Measurements from ENCODE around the gene AIG1. TPM values are rescaled to one million over a fixed set of nuclear protein-coding genes. Genes with fewer than 3 reads are reported as not detected.

AIG1 gene
- total and polyA plus RNA-seq, 12 donors, result 21.0 to 55.7 (median 47.2) TPM

- no peak for TF ChIP-seq CTCF (IDR thresholded peaks at IDR 0.05)
- TF ChIP-seq POLR2A (IDR thresholded peaks at IDR 0.05), result no peak
- Histone ChIP-seq H3K4me1 (replicated peaks in 1 of 2) (peaks cover 0 to 10% of the 10 kb centered on the region in 2 donors), H3K9me3 (replicated peaks in 1 of 3) (no peaks in the 10 kb centered on the region), H3K36me3 (replicated peaks in 1 of 2) (no peaks in the 10 kb centered on the region), H3K4me3 (no peak overlapping the region), H3K27ac (no peak overlapping the region), H3K27me3 (no peaks in the 10 kb centered on the region)
- intact Hi-C loops (cut with DNase I), result no loop called here
- WGBS, 4 donors, result 88 to 97% (median 89%) methylated on average over 2 of the region's 2 CpGs
- DNase-seq, result no peak
Measured at GRCh38 chr6:143267760-143268159, 207.1 kb downstream of the AIG1 start.

DNA sequence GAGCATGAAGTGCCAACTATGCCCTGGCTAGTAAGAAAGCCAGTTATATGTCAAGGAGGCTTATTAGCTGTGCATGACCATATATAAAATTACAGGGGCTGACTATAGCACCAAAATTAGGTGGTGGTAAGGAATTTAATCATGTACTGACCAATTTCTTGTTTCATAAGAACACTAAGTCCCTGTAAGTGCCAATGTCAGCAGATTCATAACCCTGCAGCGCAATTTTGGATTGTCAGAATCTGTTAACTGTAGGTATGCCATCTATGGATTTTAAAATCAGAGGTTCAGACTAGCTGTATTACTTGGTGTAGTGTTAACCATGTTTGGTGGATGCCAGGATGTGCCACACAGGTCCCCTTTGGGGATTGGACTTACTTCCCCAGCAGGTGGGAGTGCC, 207.8 kb downstream of the AIG1 start:
- H3K27me3 ChIP-seq, result no peaks in the 10 kb centered on the region
- no peaks in the 10 kb centered on the region for H3K9me3 ChIP-seq (replicated peaks in 1 of 3)
- TF ChIP-seq POLR2A (IDR thresholded peaks at IDR 0.05) (no peak), CTCF (IDR thresholded peaks at IDR 0.05) (no peak)
- no peak for DNase-seq
- H3K4me3 ChIP-seq, result no peak overlapping the region
- no peak overlapping the region for H3K27ac ChIP-seq
- peaks cover 0 to 10% of the 10 kb centered on the region in 2 donors for H3K4me1 ChIP-seq (replicated peaks in 1 of 2)
- intact Hi-C loops (cut with DNase I), result no loop called here
- no peaks in the 10 kb centered on the region for H3K36me3 ChIP-seq (replicated peaks in 1 of 2)
- 95 to 100% (median 97%) methylated on average over 1 of the region's 1 CpG for WGBS, 4 donors

- TF ChIP-seq POLR2A (IDR thresholded peaks at IDR 0.05) (no peak), CTCF (IDR thresholded peaks at IDR 0.05) (no peak)
- Histone ChIP-seq H3K4me1 (replicated peaks in 1 of 2) (peaks cover 0 to 10% of the 10 kb centered on the region in 2 donors), H3K4me3 (no peak overlapping the region), H3K36me3 (replicated peaks in 1 of 2) (no peaks in the 10 kb centered on the region), H3K27me3 (no peaks in the 10 kb centered on the region), H3K9me3 (replicated peaks in 1 of 3) (no peaks in the 10 kb centered on the region), H3K27ac (no peak overlapping the region)
- no peak for DNase-seq
- whole genome bisulfite sequencing, 4 donors, result 94 to 100% (median 95%) methylated on average over 1 of the region's 1 CpG
- intact Hi-C loops (cut with DNase I), result no loop called here
Measured at GRCh38 chr6:143270026-143270425, 209.3 kb downstream of the AIG1 start.

DNA sequence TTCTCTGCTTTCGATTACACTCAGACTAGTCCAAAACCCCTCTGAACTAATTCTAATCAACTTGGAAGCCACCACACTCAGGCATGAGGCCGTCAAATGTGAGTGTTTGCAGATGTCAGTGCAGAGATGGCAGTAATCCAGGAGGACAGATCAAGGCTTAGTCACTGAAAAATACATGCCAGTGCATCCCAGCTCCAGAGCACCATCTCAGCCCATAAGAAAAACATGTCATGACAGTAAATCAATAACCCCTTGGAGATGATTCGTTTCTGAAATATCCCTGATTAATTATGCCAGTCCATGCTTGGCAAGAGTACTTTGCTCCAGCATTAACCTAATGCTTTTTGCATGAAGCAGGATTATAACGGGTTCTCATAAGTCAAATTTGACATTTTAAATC, 210.3 kb downstream of the AIG1 start:
- Histone ChIP-seq H3K36me3 (replicated peaks in 1 of 2) (no peaks in the 10 kb centered on the region), H3K4me1 (replicated peaks in 1 of 2) (peaks cover 0 to 10% of the 10 kb centered on the region in 2 donors), H3K4me3 (no peak overlapping the region), H3K27me3 (no peaks in the 10 kb centered on the region), H3K27ac (no peak overlapping the region), H3K9me3 (replicated peaks in 1 of 3) (no peaks in the 10 kb centered on the region)
- WGBS, 4 donors, result 36 to 63% (median 47%) methylated on average over 4 of the region's 4 CpGs
- intact Hi-C loops (cut with DNase I), result no loop called here
- DNase-seq, result peak; percentile 25 to 72 (median 50)
- no peak for TF ChIP-seq POLR2A (IDR thresholded peaks at IDR 0.05)
- no peak for TF ChIP-seq CTCF (IDR thresholded peaks at IDR 0.05)

Measured in adrenal gland (tissue), 12 donors.